ENCODE results near the gene NACC2. TPM values are rescaled to one million over a fixed set of nuclear protein-coding genes. Genes with fewer than 3 reads are reported as not detected.

Gene NACC2
- polyA plus RNA-seq, 1 donor (not counting 4 experiments of a cell fraction or from before 2014, with no cell fraction given) = 4.6 TPM

- Histone ChIP-seq H2AFZ (ENCODE audit: control insufficient read depth, low read length) (no peak overlapping the region), H3K79me2 (ENCODE audit: control insufficient read depth, insufficient read depth, low read length) (peaks cover 8% of the 10 kb centered on the region), H3K4me1 (ENCODE audit: control insufficient read depth, extremely low read depth, insufficient read depth, low read length) (peaks cover 6% of the 10 kb centered on the region), H3K4me2 (ENCODE audit: control insufficient read depth, extremely low read depth, insufficient read depth, low read depth, low read length) (no peak overlapping the region), H3K36me3 (ENCODE audit: control insufficient read depth in 2 of 2, extremely low read depth in 1 of 2, insufficient read depth in 2 of 2, low read length in 2 of 2) (no peaks in the 10 kb centered on the region), H4K20me1 (ENCODE audit: control insufficient read depth, extremely low read depth, insufficient read depth, low read length) (no peaks in the 10 kb centered on the region), H3K9ac (ENCODE audit: control insufficient read depth, extremely low read depth, insufficient read depth, low read length) (no peak overlapping the region), H3K9me1 (ENCODE audit: control insufficient read depth, extremely low read depth, insufficient read depth, low read length) (no peaks in the 10 kb centered on the region), H3K4me3 (ENCODE audit: control insufficient read depth in 2 of 3, extremely low read depth in 1 of 3, insufficient read depth in 2 of 3, low read depth in 1 of 3, low read length in 3 of 3) (no peak overlapping the region), H3K27ac (ENCODE audit: control insufficient read depth, insufficient read depth, low read length) (no peak overlapping the region), H3K9me3 (ENCODE audit: control insufficient read depth, low read depth, low read length) (no peaks in the 10 kb centered on the region), H3K27me3 (ENCODE audit: control insufficient read depth, extremely low read depth, insufficient read depth, low read length) (peaks cover 14% of the 10 kb centered on the region)
- dilution Hi-C loops (cut with MboI; ENCODE audit: extremely low pct_ligation_motif_present, low sequenced_read_pairs) = no loop called here
- no peak for FAIRE-seq
- TF ChIP-seq CTCF (optimal IDR thresholded peaks at IDR 0.05 in 1 of 3, IDR thresholded peaks at IDR 0.05 in 1 of 3, conservative IDR thresholded peaks at IDR 0.05 in 1 of 3; ENCODE audit: extremely low read depth in 1 of 3, insufficient read depth in 2 of 3, low read length in 3 of 3) (no peak), EZH2 (IDR thresholded peaks at IDR 0.05; ENCODE audit: low read length) (no peak)
- no peak for DNase-seq (ENCODE audit: low read depth, low spot score)
Observed at GRCh38 chr9:136098844-136099243, 3.8 kb upstream of the NACC2 start.

- no peak overlapping the region for H3K4me3 ChIP-seq (ENCODE audit: control insufficient read depth in 2 of 3, extremely low read depth in 1 of 3, insufficient read depth in 2 of 3, low read depth in 1 of 3, low read length in 3 of 3)
- no peak overlapping the region for H3K27ac ChIP-seq (ENCODE audit: control insufficient read depth, insufficient read depth, low read length)
- no peak for TF ChIP-seq CTCF (optimal IDR thresholded peaks at IDR 0.05 in 1 of 3, IDR thresholded peaks at IDR 0.05 in 1 of 3, conservative IDR thresholded peaks at IDR 0.05 in 1 of 3; ENCODE audit: extremely low read depth in 1 of 3, insufficient read depth in 2 of 3, low read length in 3 of 3)
- no peak for TF ChIP-seq EZH2 (IDR thresholded peaks at IDR 0.05; ENCODE audit: low read length)
- H3K9me3 ChIP-seq (ENCODE audit: control insufficient read depth, low read depth, low read length) = no peaks in the 10 kb centered on the region
- no peaks in the 10 kb centered on the region for H4K20me1 ChIP-seq (ENCODE audit: control insufficient read depth, extremely low read depth, insufficient read depth, low read length)
- dilution Hi-C loops (cut with MboI; ENCODE audit: extremely low pct_ligation_motif_present, low sequenced_read_pairs) = no loop called here
- peaks cover 14% of the 10 kb centered on the region for H3K79me2 ChIP-seq (ENCODE audit: control insufficient read depth, insufficient read depth, low read length)
- FAIRE-seq (no peak), DNase-seq (ENCODE audit: low read depth, low spot score) (no peak)
- H3K9ac ChIP-seq (ENCODE audit: control insufficient read depth, extremely low read depth, insufficient read depth, low read length) = no peak overlapping the region
- H3K9me1 ChIP-seq (ENCODE audit: control insufficient read depth, extremely low read depth, insufficient read depth, low read length) = no peaks in the 10 kb centered on the region
- H3K36me3 ChIP-seq (ENCODE audit: control insufficient read depth in 2 of 2, extremely low read depth in 1 of 2, insufficient read depth in 2 of 2, low read length in 2 of 2) = no peaks in the 10 kb centered on the region
- peaks cover 8% of the 10 kb centered on the region for H3K27me3 ChIP-seq (ENCODE audit: control insufficient read depth, extremely low read depth, insufficient read depth, low read length)
- H2AFZ ChIP-seq (ENCODE audit: control insufficient read depth, low read length) = no peak overlapping the region
- no peak overlapping the region for H3K4me2 ChIP-seq (ENCODE audit: control insufficient read depth, extremely low read depth, insufficient read depth, low read depth, low read length)
- peaks cover 11% of the 10 kb centered on the region for H3K4me1 ChIP-seq (ENCODE audit: control insufficient read depth, extremely low read depth, insufficient read depth, low read length)
Observed at GRCh38 chr9:136098210-136098609, 3.1 kb upstream of the NACC2 start.
